LNCAP (cell line): Measurements from ENCODE around the gene TUBB2B.

Source experiments
- CTCF ChIP-seq: fragments of 450-650 bp; IDR thresholded peaks from 2 replicates; pipeline ENCODE4 v1.5.1; 2017; ENCODE audit warnings: mild to moderate bottlenecking

The TUBB2B gene

DNA sequence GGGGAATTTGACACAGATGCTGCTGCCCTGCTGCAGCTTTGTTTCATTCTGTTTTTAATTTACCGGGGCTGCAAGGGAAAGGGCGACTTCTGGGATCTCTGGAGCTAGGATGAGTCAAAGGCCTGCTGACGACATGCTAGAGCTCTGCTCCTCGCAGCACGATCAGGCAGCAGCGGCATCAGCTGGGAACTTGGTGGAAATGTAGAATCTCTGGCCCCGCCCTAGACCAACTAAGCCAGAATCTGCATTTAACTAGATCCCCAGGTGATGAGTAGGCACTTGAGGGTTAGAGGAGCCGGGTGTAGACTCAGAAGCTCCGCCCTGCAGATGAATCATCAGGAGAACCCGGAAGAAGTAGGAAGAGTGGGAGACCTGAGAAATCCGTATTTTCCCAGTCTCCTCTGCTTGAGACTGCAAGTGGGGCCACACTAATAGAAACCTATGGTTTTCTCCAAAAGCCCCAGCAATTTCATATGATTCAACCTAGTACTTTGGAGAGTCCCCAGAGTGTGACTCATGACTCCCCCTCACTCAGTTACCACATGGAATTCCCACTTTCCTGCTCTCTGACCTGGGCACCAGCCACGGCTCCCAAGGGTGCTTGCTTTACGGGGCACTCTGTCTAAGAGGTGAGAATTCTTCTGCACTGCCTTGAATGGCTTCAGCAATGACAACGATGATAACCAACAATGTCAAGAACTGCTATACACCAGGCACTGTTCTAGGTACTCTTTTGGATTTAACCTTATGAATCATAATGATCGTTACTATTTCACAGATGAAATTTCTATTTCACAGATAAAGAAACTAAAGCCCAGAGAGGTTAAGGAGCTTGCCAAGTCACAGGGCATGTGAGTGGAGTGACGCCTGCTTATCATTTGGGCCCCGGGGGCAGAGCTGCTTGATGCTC is 18.1 kb downstream of the TUBB2B start:
- TF ChIP-seq CTCF: no peak

DNA sequence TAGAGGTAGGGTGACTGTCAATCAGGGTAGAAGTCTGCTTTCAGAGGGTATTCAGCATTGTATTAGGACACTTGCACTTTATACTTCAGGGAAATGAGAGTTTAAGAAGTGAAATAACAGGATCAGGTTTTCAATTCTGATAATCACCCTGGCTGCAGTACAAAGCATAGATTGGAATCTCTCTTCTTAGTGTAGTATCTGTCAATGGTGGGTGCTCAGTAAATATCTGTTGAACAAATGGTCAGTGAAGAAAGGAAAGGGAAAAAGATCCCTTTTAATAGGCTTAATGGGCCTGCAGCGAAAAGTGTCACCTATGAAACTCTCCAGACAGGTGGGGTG is 18.7 kb downstream of the TUBB2B start:
- no peak for TF ChIP-seq CTCF

DNA sequence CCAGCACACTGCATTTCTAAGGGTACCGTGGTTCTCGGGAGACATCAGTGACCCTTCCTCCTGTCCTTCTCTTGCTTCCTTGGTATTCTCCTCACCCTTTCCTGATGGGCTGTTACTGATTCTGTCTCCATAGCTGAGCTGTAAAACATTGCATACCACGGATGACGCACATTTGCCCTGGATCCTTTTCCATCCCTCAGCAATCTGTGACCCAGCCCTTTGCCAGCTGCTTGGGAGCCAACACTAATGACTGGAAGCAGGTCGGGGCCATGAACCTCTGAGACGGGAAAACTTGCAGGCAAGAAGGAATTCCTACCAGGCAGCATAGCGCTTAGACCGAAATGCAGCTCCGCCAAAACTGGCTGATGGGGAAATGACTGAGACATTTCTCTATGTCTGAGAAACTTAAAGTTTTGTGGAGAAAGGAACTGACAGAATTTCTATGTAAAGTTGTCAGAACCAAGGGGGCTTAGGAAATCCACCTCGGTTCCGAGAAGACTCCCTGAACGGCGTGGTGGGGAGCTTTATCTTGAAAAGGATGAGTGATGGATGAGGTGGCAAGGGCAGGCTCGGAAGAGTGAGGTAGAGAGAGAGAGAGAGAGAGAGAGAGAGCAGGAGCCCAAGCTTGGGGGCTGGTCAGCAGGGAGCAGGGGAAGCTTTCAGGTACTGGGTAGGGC is 19.2 kb downstream of the TUBB2B start:
- TF ChIP-seq CTCF: no peak

- TF ChIP-seq CTCF: no peak
Measured at GRCh38 chr6:3206339-3207015, 21.0 kb downstream of the TUBB2B start.

DNA sequence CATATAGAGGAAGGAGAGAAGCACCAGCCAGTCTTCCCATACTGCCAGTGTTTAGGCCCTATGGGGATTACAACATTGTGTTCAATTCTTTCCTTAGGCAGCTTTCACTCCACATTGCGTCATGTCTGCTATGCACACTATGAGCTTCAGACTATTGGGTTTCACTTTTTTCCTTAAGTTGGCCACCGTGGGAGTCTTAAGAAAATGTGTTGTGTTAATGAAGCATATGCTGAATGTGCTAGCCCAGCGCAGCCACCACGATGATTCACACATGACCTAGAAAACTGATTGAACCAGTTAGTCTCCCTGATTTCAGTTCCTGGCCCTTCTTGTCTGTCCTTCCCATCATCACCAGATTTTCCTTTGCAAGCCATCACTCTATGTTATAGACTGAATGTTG is 21.5 kb downstream of the TUBB2B start:
- no peak for TF ChIP-seq CTCF

- no peak for TF ChIP-seq CTCF
Measured at GRCh38 chr6:3204921-3205320, 22.5 kb downstream of the TUBB2B start.

GRCh38 chr6:3202999-3203696 is 24.3 kb downstream of the TUBB2B start:
- TF ChIP-seq CTCF: no peak
